Erythroblast (primary cell): Measurements from ENCODE around the gene MYL12B.

ENCODE experiments used
- GATA1 ChIP-seq: IDR thresholded peaks from 2 replicates; pipeline ENCODE4 v1.6.1; 2011; ENCODE audit warnings: low read depth, mild to moderate bottlenecking, control low read depth, low read length, moderate library complexity
- POLR2A ChIP-seq: IDR thresholded peaks from 2 replicates; pipeline ENCODE4 v1.6.1; 2011; ENCODE audit warnings: mild to moderate bottlenecking, low read length

GRCh38 chr18:3226048-3226447 is 35.9 kb upstream of the MYL12B start:
- TF ChIP-seq POLR2A (no peak), GATA1 (no peak)
